Measurements from ENCODE around the gene MOG. TPM values are rescaled to one million over a fixed set of nuclear protein-coding genes. Genes with fewer than 3 reads are reported as not detected.
"Not testable (repeated sequence)": the region's sequence is repeated elsewhere in the genome, so short reads cannot be mapped to it uniquely, and the experiment has no call there.

MOG gene
- polyA plus RNA-seq, 3 donors: not detected

DNA sequence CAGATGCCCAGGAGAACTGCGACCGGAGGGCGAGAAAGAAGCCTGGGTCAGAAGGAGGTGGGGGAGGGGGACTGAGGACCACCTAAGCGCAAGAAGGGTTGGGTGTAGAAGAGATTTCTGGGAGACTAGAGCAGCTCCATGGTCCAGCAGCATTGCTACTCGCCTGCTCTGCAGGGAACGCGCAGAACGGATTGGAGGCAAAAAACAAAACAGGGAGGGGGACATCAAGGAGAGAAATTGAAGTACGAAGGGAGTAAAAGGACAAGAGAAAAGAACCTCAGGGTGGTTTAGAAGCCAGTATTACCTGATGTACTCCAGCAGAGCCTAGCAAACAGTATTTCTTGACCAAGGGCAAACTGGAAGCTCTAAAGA, 23.4 kb upstream of the MOG start:
- DNase-seq (ENCODE audit: low read depth in 3 of 3, low spot score in 2 of 3): peak in 1 of 3 donors; percentile 33

DNA sequence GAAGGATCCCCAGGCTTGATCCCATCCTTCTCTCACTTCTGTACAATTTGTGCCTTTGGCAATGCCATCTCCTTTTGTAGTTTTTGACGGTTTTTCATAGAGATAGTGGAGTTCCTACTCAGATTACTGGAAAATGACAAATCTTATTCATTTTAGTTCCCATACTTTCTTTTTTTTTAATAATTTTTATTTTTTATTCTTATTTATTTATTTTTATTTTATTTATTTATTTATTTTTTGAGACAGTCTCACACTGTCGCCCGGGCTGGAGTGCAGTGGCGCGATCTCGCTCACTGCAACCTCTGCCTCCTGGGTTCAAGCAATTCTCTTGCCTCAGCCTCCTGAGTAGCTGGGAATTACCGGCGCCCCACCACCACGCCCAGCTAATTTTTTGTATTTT, 19.6 kb upstream of the MOG start:
- DNase-seq (ENCODE audit: low read depth in 3 of 3, low spot score in 2 of 3): no peak

DNA sequence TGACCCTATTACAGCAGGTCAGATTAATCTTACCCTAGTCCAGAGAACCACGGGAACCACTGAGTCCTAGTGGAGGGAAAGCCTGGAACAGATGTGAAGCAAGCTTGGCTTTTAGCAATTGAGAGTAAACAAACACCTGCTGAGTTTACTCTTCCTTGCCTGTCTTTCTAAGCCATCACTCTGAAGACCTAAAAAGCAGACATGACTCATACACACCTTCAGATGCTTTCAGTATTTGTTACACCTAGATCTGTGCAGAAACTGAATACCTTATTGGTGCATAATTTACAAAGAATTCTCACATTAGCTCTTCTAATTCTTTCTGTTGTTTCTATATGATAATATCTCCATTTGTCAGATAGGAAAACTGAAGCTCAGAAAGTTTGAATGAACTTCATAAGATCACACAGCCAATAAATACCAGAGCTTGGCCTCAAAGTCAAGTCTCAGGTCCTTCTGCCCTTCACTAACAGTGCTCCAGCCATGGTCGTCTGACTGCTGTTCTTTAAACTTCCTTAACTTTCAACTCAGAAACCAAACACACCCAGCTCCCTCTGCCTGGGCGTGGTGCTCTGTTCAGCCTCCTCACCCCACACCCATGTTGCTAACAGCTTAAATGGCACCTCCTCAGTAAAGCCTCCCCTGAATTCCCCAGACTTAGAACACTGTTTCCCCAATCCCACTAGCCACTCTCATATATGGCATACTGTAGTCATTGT, 15.3 kb upstream of the MOG start:
- no peak for DNase-seq (ENCODE audit: low read depth in 3 of 3, low spot score in 2 of 3)

DNA sequence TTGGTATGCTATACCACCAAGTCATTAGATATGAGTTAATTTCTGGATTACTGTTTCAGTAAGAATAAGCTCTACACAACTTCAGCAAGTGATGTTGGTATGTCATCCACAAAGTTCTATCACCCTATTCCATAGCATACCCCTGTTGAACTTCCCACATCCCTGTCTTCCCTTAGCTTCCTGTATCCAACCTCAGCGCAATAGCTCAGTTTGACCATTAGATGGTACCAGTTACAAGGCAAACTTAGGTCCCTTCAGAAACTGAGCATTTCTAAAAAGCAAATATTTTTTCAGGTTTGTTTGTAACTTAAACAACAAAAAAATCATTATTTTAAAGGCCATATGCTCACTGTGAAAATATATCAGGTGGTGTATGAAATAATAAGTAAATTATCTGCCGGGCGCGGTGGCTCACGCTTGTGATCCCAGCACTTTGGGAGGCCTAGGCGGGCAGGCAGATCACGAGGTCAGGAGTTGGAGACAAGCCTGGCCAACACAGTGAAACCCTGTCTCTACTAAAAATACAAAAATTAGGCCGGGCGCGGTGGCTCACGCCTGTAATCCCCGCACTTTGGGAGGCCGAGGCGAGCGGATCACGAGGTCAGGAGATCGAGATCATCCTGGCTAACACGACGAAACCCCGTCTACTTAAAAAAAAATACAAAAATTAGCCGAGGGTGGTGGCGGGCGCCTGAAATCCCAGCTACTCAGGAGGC, 8.8 kb upstream of the MOG start:
- DNase-seq (ENCODE audit: low read depth in 3 of 3, low spot score in 2 of 3): no peak

DNA sequence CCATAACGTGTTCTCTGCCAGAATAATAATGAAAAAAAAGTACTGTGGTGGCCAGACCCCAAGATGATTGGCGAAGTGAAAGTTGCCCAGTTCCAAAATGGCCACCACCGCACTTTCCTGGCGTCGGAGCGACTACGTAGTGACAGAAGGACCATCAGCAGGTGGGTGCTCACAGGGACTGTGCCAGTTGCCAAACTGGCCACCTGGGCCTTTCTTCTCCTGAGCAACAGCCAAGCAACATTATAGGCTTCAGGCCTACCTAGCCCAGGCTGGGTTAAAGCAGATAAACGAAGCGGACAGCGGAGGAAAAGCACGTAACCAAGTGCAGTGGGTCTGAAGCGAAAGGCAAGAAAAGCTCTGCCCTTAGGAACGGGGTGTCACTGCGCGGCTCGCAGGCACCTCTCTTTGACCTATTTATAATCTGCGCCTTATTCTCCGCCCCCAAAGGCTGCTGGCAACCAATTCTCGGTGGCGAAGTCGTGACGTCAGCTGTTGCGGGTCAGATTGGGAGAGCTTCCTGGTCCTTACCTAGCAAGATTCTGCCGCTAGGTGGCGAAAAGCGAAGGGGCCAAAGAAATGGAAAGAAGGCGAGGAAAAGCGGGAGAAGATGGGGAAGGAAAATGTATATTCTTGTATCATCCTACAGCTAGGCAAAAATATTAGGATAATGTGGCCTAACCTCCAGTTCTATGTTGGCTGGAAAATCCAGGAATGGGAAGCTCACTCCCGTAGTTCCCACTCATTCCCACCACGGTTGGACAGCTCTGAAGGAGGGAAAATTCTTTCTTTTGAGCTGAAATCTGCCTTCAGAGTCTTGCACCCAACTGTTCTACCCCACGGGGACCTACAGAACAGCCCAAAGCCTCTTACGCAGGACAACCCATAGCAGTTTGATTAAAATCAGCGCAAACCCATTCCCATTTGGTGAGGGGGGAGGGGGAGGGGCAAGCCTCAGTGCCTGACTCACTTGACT, 6.9 kb upstream of the MOG start:
- peak; percentile 93 to 96 (median 95) for DNase-seq (ENCODE audit: low read depth in 3 of 3, low spot score in 2 of 3)

DNA sequence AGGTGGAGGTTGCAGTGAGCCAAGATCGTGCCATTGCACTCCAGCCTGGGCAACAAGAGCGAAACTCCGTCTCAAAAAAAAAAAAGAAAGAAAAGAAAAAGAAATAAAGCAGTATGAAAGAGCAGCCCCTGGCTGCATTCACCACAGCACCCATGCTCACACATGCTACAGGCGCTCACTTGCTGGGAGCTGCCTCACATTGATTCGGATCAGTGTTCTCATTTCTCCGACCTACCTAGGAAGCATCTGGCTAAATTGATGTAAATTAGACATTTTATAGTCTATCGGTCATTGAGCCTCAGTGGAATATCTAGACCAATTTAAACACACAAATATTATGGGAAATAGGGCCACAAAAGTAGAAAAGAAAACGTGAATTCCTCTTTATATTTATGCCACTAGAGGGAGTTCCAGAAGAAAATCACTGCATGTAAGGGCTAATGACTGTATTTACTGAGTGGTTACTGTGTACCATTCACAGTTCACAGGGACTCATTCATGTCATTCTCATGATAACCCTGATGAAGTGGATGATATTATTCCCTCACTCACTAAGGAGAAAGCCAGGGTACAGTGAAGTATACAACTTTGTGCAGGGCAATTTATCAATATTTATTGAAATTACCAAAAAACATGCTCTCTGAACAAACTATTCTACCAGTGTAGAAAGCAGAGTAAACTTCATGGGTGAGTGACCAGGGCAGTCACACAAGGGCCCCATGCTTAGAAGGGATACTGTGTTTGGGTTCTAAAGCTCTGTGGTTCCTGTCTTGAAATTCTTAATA, 5.3 kb upstream of the MOG start:
- no peak for DNase-seq (ENCODE audit: low read depth in 3 of 3, low spot score in 2 of 3)

DNA sequence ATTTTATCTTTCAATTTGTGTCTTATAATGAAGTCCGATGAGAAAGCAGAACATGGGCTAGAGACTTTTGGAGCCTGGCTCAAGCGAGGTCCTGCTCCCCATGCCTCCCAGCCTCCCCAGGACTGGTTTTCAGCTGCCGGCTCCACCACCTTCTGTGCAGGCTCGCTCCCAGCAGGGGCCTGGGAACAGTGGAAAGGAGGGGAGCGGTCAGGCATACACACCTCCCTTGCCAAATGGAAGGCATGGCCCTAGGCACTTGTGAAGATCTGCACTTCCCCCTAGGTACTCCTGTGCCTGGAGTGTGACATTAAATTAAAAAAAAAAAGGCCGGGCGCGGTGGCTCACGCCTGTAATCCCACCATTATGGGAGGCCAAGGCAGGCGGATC, 4.7 kb upstream of the MOG start:
- no peak for DNase-seq (ENCODE audit: low read depth in 3 of 3, low spot score in 2 of 3)

DNA sequence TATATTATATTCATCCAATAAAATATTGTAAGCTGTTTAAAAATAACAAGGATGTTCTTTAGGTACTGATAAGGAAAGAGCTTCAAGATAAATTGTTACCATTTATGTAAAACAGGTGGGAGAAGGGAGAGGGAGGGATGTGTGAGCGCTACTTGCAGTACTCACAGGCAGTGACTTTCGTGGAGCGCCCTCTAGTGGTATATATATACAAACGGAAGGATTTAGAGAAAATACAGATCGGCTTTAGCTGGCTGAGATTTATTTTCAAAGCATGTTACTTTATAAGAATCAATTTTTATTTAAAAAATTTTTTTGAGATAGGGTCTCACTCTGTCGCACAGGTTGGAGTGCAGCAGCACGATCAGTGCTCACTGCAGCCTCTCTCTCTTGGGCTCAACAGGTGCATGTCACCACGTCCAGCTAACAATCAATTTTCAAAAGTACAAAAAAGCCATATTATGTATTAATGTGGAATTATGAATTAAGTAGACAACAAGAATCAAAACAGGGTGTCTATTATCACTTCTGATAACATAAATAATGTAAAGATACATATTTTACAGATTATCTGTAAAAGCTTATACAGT, 3.3 kb upstream of the MOG start:
- no peak for DNase-seq (ENCODE audit: low read depth in 3 of 3, low spot score in 2 of 3)

DNA sequence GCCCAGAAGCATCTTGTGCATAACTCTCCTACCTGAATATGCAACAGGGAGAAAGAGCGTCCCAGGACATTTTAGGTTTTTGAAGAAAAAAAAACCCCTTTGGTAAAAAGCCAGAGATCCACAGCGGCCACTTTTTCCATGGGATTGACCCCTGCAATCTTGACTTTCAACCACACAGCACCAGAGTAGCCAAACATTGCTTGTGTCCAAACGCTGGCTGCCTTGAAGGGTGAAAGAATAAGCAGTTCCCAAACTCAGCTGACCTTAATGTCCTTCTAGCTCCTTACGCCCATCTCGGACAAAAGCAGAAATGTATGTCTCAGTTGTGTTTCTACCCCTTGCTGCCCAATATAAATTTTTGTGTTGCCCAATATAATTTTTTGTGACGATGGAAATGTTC, 1.2 kb upstream of the MOG start:
- DNase-seq (ENCODE audit: low read depth in 3 of 3, low spot score in 2 of 3): no peak

DNA sequence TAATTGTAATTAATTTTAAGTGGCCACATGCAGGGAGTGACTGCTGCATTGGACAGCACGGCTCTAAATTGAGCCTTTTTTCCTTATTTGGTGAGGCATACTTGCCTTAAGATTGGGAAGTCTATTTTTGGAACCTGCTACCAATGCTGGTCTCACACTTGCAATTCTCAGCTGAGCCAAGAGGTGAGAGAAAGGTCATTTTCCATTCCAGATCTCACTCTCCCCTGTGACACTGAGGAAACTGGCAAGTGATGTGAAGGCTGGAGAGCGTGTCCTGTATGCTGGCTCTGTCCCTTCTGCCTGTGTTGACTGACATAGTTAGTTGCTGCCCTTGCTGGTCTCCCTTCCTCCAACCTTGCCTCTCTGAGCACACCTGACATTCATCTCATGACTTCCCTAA, 735 bp upstream of the MOG start:
- DNase-seq (ENCODE audit: low read depth in 3 of 3, low spot score in 2 of 3): no peak

DNA sequence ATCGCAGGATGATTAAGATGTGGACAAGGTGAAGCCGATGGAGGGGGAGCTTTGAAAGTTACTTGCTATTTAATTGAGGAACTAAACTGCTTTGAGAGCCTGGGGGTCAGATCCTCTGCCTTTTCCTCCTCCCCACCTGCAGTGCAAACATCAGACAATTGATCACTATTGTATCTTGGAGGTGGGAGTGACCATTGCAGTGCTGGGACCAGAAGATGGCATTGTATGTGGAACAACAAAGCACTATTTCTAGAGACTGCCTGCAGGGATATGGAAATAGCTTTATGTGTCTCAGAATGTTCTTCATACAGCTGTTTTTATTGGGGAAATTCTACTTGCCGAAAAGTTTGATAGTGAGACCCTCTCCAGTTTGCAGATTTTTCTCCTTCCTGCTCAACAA, 4.2 kb downstream of the MOG start:
- DNase-seq (ENCODE audit: low read depth in 3 of 3, low spot score in 2 of 3): no peak

DNA sequence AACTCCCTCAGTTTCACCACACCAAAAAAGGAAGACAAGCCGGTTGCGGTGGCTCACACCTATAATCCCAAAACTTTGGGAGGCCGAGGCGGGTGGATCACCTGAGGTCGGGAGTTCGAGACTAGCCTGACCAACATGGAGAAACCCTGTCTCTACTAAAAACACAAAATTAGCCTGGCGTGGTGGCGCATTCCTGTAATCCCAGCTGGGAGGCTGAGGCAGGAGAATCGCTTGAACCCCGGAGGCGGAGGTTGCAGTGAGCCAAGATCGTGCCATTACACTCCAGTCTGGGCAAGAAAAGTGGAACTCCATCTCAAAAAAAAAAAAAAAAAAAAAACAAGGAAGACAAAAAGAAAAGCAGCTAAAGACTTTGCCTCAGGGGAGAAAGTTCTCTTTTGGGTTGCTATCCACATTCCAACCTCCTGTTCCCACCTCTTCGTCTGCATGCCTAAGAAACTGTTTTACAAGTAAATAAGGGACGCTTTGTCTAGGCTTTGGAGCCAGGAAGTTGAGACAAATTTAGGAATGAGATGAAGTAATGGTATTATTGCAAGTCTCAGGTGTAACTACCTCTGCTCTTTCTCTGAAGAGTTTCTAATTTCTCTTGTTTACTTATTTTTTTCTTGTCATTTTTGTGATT, 4.7 kb downstream of the MOG start:
- DNase-seq (ENCODE audit: low read depth in 3 of 3, low spot score in 2 of 3): not testable (repeated sequence)

DNA sequence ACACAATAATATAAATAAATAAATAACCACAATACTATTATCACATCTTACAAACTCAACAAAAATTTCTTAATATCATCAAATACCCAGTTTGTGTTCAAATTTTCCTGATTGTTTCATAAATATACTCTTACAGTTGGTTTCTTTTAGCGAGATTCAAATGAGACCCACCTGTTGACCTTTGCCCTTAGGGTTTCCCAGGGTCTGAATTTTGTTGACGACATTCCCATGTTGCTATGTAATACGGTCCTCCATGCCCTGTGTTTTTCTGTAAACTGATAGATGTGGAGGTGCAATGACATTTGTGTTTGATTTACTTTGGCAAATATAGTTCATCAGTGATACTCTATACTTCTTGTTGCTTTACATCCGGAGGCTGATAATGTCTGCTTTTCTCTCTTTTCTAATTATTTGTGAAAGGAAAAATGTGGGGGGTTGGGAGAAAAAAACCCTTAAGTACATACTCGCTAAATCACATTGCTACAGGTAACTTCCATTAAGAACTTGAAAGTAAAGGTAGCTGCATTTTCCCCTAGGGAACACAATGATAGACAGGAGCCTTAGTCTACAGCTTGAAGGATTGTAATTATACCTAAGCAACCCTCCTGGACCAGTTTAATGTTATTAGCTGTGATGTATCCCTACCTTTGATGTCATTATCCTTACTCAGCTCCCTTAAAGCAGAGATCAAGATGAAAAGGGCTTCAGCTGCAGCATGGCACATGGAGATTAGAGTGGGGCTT, 6.6 kb downstream of the MOG start:
- DNase-seq (ENCODE audit: low read depth in 3 of 3, low spot score in 2 of 3): no peak

DNA sequence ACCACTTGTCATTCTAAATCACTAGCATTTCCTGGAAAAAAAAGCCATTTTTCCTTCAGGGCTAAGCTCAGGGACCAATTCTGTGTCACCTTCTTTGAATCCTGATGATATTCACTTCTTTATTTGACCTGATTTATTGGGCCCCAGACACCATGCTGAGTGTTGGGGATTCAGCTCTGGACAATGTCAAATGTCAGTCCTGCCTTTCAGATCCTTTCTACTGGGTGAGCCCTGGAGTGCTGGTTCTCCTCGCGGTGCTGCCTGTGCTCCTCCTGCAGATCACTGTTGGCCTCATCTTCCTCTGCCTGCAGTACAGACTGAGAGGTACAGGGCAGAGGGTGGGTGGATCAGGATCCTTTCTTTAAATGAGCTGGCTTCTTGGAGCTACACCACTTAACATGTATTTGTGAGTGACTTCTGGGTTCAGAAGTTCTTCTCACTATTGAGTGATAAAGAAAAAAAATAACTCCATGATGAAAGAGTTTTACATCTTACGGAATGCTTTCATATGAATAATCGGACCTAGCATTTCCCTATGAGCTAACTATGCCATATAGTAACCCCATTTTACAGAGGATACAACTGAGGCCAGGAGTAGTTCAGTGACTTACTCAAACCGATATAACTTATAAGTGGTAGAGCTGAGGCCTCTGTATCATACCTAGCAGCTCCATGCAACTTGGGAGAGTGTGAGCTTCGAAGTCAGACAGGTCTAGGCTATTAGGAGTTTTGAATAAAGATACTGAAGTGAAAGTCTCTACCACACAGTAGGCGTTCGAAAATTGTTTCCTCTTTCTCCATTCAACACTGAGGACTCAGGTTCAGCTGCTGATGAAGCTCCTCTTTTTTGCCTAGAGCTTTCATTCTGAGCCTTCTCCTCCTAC, 9.3 kb downstream of the MOG start:
- no peak for DNase-seq (ENCODE audit: low read depth in 3 of 3, low spot score in 2 of 3)

DNA sequence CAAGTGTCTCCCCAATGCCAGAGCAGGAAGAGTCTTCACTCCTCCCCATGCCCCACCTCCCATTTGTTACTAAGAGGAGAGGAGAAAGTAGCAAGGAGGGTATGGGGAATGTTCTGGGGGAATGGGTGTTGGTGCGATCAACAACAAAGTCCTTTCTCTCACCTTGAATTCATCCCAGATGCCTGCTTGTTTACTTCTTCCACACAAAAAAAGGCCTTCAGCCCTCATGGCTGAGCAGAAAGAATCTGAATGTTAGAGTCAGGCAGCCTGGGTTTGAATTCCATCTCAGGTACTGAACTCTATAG, 9.9 kb downstream of the MOG start:
- no peak for DNase-seq (ENCODE audit: low read depth in 3 of 3, low spot score in 2 of 3)

DNA sequence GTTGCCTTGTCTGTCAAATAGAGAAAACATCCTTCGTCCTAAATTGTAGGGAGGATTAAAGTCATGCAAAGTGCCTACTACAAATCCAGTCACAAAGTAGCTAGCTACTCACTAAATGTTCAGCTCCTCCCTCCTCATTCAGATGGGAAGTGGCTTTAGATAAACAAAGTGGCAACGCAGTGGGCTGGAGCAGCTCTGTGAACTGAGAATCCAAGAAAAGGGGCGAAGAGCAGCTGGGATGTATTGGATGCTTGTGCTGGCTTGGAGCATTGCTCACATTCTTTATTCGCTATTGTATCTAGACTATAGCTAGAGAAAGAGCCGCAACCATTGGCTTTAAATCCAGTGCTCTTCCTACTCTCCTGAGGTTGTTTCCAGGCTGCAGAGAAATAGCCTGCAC, 10.3 kb downstream of the MOG start:
- DNase-seq (ENCODE audit: low read depth in 3 of 3, low spot score in 2 of 3): no peak

DNA sequence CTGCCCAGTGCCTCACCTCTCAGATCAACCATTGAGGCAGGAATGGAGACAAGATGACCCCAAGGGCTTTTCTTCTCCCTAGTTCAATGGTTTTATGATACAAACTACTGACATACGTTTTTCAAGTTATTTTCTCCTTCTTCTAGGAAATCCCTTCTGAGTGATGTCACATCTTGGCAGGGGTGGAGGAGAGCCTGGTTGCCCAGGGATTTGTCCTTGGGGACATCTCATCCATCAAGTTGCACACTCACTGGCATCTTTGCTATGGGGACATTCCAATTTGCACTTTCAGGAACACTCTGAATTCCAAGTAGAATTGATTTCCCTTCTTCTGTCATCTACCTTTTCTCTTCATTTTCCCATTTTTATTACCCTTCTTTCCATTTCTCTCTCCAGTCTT, 14.1 kb downstream of the MOG start:
- no peak for DNase-seq (ENCODE audit: low read depth in 3 of 3, low spot score in 2 of 3)

DNA sequence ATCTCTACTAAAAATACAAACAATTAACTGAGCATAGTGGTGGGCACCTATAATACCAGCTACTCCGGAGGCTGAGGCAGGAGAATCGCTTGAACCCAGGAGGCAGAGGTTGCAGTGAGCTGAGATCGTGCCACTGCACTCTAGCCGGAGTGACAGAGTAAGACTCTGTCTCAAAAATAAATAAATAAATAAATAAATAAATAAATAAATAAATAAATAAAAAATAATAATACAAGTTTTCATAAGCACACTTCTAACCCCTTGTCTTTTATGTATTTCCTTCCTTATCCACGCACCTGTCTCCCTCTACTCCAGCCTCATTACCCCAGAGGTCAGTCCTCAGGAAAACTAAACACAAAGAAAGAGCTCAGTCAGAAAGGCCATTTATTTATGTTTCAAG, 15.2 kb downstream of the MOG start:
- not testable (repeated sequence) for DNase-seq (ENCODE audit: low read depth in 3 of 3, low spot score in 2 of 3)
